ENCODE measurements around the gene GPR137B.
"Not testable (repeated sequence)": the region's sequence is repeated elsewhere in the genome, so short reads cannot be mapped to it uniquely, and the experiment has no call there.

GPR137B gene

DNA sequence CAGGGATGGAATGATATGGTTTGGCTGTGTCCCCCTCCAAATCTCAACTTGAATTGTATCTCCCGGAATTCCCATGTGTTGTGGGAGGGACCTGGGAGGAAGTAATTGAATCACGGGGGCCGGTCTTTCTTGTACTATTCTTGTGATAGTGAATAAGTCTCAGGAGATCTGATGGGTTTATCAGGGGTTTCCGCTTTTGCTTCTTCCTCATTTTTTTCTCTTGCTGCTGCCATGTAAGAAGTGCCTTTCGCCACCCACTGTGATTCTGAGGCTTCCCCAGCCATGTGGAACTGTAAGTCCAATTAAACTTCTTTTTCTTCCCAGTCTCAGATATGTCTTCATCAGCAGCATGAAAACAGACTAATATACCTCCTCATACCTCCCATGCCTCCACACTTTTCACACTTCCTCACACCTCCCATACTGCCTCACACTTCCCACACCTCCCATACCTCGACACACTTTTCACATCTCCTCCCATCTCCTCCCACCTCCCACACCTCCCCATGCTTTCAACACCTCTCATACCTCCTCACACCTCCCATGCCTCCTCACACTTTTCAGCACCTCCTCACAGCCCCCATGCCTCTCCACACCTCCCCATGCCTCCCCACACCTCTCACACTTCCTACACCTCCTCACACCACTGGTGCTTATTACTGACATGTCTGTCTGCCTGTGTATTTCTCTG lies 21.3 kb downstream of the GPR137B start:
- no peak for DNase-seq

DNA sequence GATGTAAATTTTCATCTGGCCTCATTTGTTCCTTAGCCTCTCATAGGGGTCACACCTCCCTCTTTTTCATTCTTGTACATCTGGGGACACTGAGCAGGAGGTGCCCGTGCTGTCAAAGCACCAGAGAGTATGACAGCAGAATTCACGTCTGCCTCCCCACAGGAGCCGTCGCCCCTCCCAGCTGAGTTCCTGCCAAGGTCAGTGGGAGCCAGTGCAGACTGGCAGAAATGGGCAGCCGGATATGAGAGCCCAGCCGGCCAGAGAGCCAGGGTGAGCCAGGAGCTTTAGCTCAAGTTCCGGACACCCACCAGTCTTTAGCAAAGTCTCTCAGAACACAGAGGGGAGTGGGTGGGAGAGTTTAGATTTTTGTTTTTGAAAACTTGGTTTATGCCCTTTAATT lies 21.9 kb downstream of the GPR137B start:
- DNase-seq: no peak

DNA sequence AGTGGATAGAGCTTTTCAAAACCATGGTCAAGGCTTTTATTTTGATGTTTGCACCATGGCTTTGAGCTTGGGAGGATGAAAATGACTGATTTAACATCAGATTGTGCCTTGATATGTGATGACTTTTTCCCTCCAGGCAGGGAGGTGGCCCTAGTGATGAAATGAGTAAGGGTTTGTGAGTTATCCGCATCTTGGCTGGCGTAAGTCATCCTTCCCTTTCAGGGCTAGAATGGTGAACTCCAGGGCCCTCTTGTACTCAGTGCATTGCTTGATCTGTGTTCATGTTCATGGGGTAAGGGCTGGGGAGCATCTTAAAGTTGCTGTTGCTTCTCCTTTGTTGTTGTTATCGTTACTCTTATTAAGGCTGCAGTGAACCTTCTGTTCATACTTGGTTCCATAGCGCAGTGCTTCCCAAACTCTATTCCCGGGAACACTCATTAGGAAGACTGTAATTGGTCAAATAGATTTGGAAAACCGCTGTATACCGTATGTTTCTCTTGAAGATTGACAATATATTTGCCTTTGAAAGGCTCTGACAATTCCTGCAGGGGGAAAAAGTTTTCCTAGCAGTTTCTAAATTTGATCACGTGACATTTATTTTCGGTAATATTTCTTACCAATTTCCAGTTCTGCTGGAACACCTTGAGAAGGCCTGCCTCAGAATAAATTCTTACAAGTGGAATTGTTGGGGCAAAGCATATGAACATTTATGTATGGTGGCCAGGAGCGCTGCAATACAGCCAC lies 23.1 kb downstream of the GPR137B start:
- DNase-seq: no peak

DNA sequence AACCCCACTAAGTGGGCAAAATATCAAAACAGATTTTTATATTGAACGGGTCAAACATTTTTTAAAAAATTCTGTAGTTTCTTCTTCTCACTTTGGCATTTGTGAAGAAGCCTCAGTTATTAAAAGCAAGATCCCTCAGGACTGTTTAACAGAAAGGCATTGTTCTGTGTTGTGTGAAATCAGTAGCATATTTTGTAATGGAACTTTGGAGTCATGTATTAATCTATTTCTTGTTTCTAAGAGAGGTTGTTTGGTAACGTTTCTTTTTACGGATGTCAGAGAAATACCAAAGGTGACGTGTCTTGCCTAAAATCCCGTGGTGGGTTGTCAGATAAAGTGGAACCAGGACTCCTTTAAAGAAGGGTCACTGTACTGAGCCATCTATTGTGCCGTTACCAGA lies 23.7 kb downstream of the GPR137B start:
- DNase-seq: no peak

DNA sequence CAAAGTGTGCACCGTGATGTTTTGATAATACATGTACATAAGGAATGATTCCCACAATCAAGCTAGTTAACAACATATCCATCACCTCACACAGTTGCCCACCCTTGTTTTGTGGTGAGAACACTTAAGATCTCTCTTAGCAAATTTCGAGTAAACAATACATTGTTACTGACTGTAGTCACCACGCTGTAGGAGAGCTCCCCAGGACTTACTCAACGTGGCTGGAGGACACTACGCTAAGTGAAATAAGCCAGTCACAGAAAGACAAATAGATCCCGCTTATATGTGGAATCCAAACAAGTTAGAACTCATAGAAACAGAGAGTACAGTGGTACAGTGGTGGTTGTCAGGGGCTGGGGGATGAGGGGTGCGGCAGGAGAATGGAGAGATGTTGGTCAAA lies 24.8 kb downstream of the GPR137B start:
- no peak for DNase-seq

DNA sequence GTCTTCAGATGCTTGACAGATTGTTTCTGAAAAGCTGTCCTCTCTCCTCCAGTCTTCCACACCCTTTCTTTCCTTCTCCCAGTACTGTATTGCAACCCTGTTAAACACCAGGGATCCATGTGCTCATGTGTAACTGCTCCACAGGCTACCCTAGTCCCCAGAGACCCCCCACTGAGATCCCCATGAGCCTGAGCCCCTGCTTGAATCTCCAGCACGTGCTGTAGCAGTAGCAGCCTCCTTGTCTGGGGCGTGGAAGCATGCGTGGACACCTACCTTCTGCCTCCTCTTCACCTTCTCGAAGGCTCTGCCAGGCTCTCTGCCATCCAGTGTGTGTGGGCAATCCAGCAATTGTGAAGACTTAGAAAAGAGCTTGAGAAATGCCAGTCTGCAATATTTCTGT lies 25.2 kb downstream of the GPR137B start:
- DNase-seq: no peak

DNA sequence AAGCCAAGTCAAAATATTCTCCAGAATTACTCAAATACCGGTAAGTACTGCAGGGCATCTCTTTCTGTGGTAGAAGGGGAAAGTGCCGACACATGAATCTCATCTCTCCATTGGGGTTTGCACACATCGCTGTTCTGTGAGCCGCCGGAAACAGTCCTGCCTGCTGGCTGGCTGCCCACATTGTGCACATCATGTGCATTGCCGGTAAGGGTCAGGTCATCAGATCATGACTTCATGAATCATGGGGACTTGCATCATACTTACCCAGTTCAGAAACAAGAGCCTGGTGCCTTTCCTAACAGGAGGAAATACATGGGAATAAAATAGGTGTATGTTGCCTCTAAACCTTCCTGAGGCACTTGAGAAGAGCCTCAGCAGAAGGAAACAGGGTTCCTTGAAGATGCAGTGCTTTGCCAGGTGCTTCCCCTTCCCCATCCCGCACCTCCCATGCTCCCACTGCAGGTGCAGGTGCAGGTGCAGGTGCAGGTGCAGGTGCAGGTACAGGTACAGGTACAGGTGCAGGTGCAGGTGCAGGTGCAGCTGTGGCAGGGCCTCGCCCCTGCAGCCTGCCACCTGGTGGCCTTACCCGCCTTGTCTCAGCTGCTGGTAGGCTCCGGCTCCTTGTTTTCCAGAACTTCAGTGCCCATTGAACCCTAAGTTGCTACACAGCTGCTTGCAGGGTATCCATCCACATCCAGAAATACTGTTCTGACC lies 26.5 kb downstream of the GPR137B start:
- peak; percentile 53 for DNase-seq

DNA sequence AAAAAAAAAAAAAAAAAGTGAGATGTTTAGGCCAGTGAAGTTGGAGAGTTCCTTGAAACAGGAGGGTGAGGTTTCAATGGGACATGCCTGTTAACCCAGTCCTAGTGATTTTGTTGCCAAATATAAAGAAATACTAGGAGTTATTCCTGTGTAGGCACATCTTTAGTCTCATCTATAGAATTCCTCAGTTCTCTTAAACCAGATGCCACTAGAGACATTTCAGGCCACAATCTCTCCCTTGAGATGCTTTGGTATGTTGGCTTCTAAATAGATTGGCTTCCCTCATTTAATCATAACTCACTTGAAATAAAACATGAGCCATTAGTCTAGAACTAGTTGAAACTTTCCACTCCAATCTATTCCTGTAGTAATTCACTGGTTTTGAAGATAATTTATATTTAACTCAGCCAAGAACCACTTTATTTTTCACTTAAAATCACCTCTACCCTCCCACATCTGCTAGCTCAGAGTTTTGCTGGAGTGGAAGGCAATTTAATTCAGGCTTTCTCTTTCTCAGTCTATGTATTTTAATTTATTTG lies 29.8 kb downstream of the GPR137B start:
- no peak for DNase-seq

DNA sequence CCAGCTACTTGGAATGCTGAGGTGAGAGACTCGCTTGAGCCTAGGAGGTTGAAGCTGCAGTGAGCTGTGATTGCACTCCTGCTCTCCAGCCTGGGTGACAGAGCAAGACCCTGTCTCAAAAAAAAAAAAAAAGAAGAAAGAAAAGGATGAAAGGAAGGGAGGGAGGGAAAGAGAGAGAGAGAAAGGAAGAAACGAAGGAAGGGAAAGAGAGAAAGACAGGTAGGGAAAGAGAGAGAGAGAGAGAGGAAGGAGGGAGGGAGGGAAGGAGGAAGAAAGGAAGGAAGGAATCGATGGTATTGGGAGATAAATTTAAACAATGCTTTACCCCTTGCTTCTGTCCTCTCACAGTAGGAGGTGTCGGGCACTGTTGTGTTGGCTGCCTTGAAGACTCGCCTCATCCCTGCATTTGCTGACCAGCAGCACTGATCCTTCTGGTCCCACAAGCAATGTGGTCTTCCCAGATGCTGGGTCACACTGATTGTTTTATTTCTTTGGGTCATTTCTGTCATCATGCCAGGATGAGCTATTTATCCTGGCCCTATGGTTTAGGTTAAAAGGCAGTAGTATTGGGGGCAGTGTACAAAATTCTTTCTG lies 30.9 kb downstream of the GPR137B start:
- DNase-seq: no peak

DNA sequence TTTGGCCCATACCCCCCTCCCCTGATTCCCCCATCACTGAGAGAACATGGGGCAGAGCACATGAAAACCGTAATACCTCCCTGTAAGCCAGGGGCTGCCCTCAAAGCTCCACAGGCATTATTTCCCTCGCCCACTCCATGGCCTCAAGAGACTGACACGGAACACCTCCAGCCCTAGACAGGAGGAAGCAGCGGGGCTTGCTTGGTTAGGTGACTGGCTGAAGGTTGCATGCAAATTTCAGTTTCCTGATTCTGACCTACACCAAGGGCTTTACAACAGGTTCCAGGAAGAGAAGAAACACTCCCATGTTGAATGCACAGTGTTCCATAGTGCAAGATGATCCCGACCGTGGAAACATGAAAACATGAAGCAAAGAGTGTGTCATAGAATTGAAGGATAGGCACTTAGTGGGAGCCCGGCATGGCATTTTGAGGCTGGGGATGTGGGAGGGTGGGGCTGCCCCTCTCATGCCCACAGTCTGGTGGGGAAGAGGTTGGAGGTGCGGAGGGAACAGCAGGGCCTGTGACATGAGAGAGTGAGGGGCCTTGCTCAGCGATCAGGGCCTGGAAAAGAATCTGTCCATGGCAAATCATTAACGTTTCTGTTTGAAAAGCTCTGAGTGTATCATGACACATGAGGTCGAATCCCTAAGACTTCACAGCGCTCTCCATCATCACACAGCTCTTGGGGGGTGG lies 33.5 kb downstream of the GPR137B start:
- DNase-seq: no peak

DNA sequence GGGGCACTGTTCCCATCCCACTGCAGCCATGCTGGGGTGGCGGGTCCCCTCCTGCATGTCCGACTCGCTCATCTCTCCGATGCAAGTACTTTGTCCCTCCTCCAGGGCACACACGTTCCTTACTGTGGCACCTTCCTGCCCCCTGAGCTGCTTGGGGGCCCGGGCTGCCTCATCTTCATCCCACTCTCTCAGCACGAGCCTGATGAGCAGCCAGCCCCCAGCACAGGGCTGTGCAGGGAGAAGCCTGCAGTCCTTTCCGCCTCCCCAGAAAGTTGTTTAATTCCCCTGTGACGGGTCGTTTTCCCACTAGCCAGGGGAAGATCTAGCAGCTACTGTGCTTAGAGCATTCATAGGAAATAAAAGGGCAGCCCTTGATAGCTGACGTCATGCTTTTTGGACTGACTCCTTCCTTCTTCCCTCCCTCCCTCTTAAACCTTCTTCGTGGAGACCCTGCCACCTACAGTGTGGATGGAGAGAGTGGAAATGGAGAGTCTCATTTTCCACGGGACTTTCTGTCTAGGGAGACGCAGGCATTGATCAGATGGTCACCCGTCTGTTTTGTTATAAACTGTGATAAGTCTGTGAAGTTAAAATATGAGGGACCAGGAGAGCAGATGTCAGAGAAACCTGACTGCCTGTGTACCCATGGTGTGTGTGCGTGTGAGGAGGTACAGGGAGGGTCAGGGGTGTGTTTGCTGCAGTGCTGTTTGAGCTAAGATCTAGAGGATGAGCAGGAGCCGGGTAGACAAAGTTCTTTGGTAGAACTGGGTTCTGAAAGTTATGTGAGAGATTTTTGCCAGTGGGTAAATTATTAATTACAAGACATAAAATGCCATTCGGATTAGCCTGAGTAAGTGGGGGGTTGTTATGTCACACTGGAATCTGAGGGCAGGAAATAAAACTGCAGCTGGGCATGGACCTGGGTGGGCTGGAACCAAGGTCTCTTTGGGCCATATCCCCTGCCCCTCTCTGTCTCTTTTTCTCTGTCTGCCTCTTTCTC lies 34.3 kb downstream of the GPR137B start:
- DNase-seq: no peak

DNA sequence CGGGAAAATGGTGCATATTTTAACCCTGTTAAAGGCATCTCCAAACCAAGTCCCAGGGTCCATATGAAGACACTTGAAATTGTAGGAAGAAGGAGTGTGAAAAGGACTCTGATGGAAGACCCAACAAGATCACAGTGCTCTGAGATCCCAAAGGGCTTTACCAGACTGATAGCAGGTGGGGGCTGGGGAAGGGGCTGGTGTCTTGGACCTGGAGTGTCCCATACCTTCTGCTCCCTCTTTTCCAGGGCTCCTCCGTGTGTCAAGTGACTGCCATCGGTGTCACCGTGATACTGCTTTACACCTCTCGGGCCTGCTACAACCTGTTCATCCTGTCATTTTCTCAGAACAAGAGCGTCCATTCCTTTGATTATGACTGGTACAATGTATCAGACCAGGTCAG lies 37.3 kb downstream of the GPR137B start:
- DNase-seq: no peak

DNA sequence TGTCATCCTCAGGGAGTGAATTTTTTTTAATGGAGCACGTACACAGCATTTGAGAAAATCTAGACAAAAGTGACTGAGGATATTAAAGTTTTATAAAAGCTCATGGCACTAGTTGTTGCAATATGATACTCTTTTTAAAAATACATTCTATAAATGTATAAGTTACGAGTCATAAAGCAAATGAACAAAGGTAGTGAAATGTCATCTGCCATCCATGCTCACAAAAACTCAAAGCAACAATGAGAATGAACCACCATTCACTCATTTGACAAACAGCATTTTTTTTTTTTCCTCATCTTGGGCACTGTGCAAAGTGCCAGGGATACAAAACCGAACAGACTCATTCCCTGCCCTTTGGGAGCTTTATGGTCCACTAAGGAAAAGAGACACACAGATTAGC lies 38.7 kb downstream of the GPR137B start:
- no peak for DNase-seq

DNA sequence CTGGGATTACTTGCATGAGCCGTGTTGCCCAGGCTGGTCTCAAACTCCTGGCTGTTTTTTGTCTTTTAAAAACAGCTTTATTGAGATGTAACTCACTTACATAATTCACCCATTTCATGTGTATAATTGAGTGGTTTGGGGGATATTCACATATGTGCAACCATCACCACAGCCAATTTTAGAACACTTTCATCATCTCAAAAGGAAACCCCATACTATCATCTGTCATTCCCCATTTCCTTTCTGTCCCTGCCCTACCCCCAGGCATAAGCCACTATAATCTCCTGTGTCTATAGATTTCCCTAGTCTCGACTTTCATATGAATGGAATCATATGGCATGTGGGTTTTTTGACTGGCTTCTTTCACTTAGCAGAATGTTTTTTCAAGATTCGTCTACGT lies 43.3 kb downstream of the GPR137B start:
- DNase-seq: no peak

DNA sequence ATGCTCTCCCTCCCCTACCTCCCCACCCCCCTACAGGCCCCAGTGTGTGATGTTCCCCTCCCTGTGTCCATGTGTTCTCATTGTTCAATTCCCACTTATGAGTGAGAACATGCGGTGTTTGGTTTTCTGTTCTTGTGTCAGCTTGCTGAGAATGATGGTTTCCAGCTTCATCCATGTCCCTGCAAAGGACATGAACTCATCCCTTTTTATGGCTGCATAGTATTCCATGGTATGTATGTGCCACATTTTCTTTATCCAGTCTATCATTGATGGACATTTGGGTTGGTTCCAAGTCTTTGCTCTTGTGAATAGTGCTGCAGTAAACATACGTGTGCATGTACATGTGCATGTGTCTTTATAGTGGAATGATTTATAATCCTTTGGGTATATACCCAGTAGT lies 44.1 kb downstream of the GPR137B start:
- not testable (repeated sequence) for DNase-seq

DNA sequence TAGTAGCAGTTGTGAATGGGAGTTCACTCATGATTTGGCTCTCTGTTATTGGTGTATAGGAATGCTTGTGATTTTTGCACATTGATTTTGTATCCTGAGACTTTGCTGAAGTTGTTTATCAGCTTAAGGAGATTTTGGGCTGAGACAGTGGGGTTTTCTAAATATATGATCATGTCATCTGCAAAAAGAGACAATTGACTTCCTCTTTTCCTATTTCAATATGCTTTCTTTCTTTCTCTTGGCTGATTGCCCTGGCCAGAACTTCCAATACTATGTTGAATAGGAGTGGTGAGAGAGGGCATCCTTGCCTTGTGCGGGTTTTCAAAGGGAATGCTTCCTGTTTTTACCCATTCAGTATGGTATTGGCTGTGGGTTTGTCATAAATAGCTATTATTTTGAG lies 45.7 kb downstream of the GPR137B start:
- not testable (repeated sequence) for DNase-seq

DNA sequence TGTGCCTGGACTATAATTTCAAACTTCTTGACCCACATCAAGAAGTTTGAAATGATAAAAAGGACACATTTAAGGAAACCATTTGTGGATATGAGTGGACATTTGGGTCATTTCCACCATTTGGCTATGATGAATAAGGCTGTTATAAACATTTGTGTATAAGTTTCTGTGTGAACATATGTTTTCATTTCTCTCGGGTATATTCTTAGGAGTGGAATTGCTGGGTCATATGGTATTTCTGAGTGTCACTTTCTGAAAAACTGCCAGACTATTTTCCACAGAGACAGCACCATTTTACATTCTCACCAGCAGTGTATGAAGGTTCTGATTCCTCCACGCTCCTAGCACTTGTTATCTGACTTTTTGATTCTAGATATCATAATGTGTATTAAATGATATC lies 50.8 kb downstream of the GPR137B start:
- no peak for DNase-seq

DNA sequence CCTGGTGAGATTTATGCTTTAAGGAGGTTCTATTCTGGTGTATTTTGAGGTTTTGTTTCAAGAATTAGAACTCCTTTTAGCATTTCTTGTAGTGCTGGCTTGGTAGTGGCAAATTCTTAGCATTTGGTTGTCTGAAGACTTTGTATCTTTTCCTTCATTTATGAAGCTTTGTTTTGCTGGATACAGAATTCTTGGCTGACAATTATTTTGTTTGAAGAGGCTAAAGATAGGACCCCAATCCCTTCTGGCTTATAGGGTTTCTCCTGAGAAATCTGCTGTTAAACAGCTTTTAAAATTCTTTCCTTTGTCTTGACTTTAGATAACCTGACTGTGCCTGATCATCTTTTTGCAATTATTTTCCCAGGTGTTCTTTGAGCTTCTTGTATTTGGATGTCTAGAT lies 58.6 kb downstream of the GPR137B start:
- no peak for DNase-seq

DNA sequence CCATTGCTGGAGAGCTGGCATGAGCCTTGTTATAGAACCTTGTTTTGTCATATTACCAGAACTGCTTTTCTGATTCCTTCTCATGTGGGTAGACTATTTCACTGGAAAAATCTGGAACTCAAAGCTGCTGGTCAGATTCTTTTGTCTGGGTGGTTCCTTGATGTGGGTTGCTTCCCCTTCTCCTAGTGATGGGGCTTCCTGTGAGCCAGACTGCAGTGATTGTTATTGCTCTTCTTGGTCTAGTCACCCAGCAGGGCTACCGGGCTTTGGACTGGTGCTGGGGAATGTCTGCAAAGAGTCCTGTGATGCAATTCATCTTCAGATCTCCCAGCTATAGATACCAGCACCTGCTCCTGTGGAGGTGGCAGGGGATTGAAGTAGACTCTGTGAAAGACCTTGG lies 59.4 kb downstream of the GPR137B start:
- DNase-seq: no peak

DNA sequence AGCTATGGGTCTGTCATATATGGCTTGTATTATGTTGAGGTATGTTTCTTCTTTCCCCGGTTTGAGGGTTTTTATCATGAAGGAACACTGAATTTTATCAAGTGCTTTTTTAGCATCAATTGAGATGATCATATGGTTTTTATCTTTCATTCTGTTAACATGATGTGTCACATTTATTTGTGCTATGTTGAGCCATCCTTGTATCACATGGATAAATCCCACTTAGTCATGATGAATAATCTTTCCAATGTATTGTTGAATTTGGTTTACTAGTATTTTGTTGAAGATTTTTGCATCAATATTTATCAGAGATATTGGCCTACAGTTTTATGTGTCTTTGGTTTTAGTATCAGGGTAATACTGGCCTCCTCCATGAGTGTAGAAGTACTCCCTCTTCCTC lies 61.7 kb downstream of the GPR137B start:
- no peak for DNase-seq

DNA sequence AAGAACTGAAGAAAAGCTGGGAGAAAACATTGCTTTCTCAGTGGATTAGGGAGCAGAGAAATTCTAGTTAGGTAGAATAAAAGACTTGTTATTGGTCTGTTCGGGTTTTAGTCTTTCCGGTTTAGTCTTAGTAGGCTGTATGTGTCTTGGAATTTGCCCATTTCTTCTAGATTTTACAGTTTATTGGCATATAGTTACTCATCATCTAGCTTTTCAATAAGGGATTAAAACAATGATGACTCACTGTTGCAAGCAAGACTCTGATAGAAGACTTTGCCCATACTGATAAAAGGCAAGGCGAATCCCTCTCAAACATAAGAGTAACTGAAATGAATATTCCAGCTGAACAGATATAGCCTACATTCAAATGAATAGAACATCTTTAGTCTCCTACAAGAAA lies 62.3 kb downstream of the GPR137B start:
- DNase-seq: no peak

DNA sequence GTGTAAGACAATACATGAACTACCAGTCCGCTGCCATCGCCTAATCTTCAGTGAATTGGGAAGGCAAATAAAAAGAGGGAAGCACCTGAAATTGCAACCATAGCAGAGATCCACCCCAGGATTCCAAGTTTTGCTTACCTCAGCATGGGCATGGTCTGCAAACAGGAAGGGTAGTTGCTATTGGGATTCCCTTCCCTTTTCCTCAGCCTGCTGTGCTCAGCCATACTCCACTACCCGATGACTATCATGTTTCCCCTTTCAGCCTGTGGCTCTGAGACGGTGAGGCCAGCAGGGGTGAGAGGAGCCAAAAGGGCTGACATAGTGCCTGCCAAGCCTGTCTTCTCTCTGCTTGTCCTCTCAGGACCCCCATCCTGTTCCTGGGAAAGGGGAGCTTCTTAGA lies 64.2 kb downstream of the GPR137B start:
- no peak for DNase-seq

Data from NCI-H226 (cell line).